Measurements from ENCODE around the gene CREB3L4.

CREB3L4 gene

GRCh38 chr1:153938996-153939395, 28.7 kb upstream of the CREB3L4 start:
- no peak for DNase-seq

GRCh38 chr1:153939476-153939875, 28.2 kb upstream of the CREB3L4 start:
- DNase-seq = no peak

GRCh38 chr1:153940756-153941155, 26.9 kb upstream of the CREB3L4 start:
- no peak for DNase-seq

GRCh38 chr1:153941826-153942725, 25.6 kb upstream of the CREB3L4 start:
- DNase-seq = no peak

- no peak for DNase-seq
Observed at GRCh38 chr1:153942766-153943549, 24.7 kb upstream of the CREB3L4 start.

- DNase-seq = no peak
Observed at GRCh38 chr1:153944005-153944826, 23.5 kb upstream of the CREB3L4 start.

- no peak for DNase-seq
Observed at GRCh38 chr1:153944827-153945117, 22.9 kb upstream of the CREB3L4 start.

- DNase-seq = peak; percentile 81
Observed at GRCh38 chr1:153945131-153945794, 22.4 kb upstream of the CREB3L4 start.

GRCh38 chr1:153945795-153946621, 21.7 kb upstream of the CREB3L4 start:
- DNase-seq = peak; percentile 63

GRCh38 chr1:153946622-153947241, 21.0 kb upstream of the CREB3L4 start, which contains the start of gene DENND4B:
DENND4B (minus strand) TSS chr1:153946718; CDS start chr1:153944374, 2,344 bp downstream.
- peak; percentile 67 for DNase-seq

- DNase-seq = no peak
Observed at GRCh38 chr1:153951183-153951582, 16.5 kb upstream of the CREB3L4 start.

- DNase-seq = no peak
Observed at GRCh38 chr1:153951801-153952200, 15.9 kb upstream of the CREB3L4 start.

- no peak for DNase-seq
Observed at GRCh38 chr1:153953859-153954365, 13.8 kb upstream of the CREB3L4 start.

- no peak for DNase-seq
Observed at GRCh38 chr1:153954826-153955225, 12.9 kb upstream of the CREB3L4 start.

GRCh38 chr1:153956997-153957715, 10.5 kb upstream of the CREB3L4 start:
- no peak for DNase-seq

GRCh38 chr1:153957744-153958110, 10.0 kb upstream of the CREB3L4 start:
- peak; percentile 46 for DNase-seq

GRCh38 chr1:153958111-153958960, 9.4 kb upstream of the CREB3L4 start, which contains the start of gene CRTC2:
CRTC2 (minus strand) TSS chr1:153958612; CDS start chr1:153958497, 115 bp downstream.
- DNase-seq = peak; percentile 97

GRCh38 chr1:153958961-153959260, 8.8 kb upstream of the CREB3L4 start:
- no peak for DNase-seq

GRCh38 chr1:153959454-153959853, 8.2 kb upstream of the CREB3L4 start:
- no peak for DNase-seq

Measured in activated gamma-delta T cell treated with Interleukin-2 at 50 U/mL for 16 hours (primary cell).